HT1080 (cell line): Measurements from ENCODE around the gene SCCPDH. TPM values are rescaled to one million over a fixed set of nuclear protein-coding genes. Genes with fewer than 3 reads are reported as not detected.

ENCODE experiments used
- DNase-seq: peaks from one replicate; pipeline ENCODE4 v3.0.0-alpha.2; 2015; ENCODE audit warnings: low read depth
- total RNA-seq: library from RNA; depleted of rRNA; stranded (reverse); fragments of >200 nt; shearing (Covaris generic); gene quantifications from 2 replicates; pipeline ENCODE4 v1.2.3, GENCODE V29; 2014

Gene SCCPDH
- total RNA-seq, 1 experiment from 2014 or later = 30.8 TPM

GRCh38 chr1:246748006-246748405 lies 23.8 kb downstream of the SCCPDH start:
- DNase-seq = no peak

GRCh38 chr1:246748867-246749266 lies 24.7 kb downstream of the SCCPDH start:
- peak; percentile 32 for DNase-seq

- no peak for DNase-seq
Measured at GRCh38 chr1:246750752-246751151, 26.5 kb downstream of the SCCPDH start.

- DNase-seq = peak; percentile 50
Measured at GRCh38 chr1:246753670-246754535, 29.7 kb downstream of the SCCPDH start.

- DNase-seq = no peak
Measured at GRCh38 chr1:246755419-246755818, 31.2 kb downstream of the SCCPDH start.

- DNase-seq = no peak
Measured at GRCh38 chr1:246760422-246761347, 36.5 kb downstream of the SCCPDH start.

- DNase-seq = no peak
Measured at GRCh38 chr1:246761396-246761795, 37.2 kb downstream of the SCCPDH start.

GRCh38 chr1:246765521-246765920 lies 41.3 kb downstream of the SCCPDH start:
- DNase-seq = no peak

GRCh38 chr1:246768403-246769020 lies 44.3 kb downstream of the SCCPDH start:
- no peak for DNase-seq

- DNase-seq = no peak
Measured at GRCh38 chr1:246769306-246769705, 45.1 kb downstream of the SCCPDH start.

GRCh38 chr1:246771366-246771765 lies 47.2 kb downstream of the SCCPDH start:
- DNase-seq = no peak

GRCh38 chr1:246772686-246773085 lies 48.5 kb downstream of the SCCPDH start:
- no peak for DNase-seq

- DNase-seq = no peak
Measured at GRCh38 chr1:246773213-246773641, 49.0 kb downstream of the SCCPDH start.

- DNase-seq = no peak
Measured at GRCh38 chr1:246775531-246776385, 51.5 kb downstream of the SCCPDH start.

GRCh38 chr1:246776923-246777322 lies 52.7 kb downstream of the SCCPDH start:
- no peak for DNase-seq

- DNase-seq = no peak
Measured at GRCh38 chr1:246778663-246779062, 54.5 kb downstream of the SCCPDH start.

- DNase-seq = no peak
Measured at GRCh38 chr1:246779561-246780175, 55.5 kb downstream of the SCCPDH start.

GRCh38 chr1:246780264-246780663 lies 56.1 kb downstream of the SCCPDH start:
- DNase-seq = no peak

- no peak for DNase-seq
Measured at GRCh38 chr1:246781212-246781611, 57.0 kb downstream of the SCCPDH start.
